Stimulated activated CD4-positive, alpha-beta T cell treated with anti-CD3 and anti-CD28 coated beads, Interleukin-4, amount 100 ng/mL, for 48 hours (primary cell): Measurements from ENCODE around the gene KRT71.
"Not testable (repeated sequence)": the region's sequence is repeated elsewhere in the genome, so short reads cannot be mapped to it uniquely, and the experiment has no call there.

Experiments
- DNase-seq, 2 donors: peaks; one replicate each; pipeline ENCODE4 v3.0.0-alpha.2; 2020; ENCODE audit warnings: low read depth in 2 of 2

Gene KRT71

DNA sequence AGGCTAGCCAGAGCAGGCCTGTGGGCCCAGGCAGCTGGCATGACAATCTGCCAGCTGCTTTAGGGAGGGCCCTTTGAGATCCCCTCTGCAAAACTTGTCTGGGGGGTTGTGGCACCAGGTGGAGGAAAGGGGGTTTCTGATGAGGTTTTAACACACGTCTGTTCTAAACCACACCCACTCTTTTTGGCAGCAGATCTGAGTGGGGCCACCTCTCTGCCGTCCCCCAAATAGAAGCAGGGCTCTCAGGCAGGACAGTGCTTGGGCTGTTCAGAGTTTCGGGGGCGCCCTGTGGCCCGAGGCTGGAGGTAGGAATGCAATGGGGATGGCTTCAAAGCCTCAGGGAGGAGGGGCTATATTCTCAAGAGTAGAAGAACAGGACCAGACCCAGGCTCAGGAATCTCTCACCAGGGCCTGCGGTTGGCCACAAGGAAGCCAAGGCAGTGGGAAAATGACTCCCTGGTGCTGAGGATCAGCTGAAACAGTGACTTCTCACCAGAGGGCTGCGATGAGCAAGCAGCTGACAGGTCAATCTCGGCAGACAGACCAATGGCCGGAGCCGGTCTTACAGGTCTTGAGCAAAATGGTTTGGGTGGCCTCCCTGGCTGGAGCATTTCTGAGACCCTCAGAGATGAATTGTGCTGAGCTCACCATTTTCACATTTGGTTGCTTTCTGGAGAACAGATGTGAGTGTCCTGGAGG, 31.2 kb downstream of the KRT71 start:
- DNase-seq = no peak

DNA sequence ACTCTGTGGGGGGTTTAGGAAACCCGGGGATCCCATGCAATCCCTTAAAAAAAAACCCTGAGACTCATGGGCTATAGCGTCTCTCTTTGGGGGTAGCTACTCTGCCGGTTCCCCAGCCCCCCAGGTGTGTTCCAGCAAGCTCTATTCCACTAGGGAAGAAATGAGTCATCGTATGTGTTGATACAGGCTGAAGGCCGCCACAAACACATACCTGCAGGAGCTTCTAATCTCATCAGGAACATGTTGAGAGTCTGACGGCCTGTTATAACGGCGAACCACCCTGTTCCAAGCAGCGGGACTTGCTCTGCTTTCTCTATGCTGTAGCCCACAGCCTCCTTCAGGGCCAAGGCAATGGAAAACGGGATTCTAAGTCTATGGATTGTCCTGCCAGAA, 31.8 kb downstream of the KRT71 start:
- DNase-seq = no peak

DNA sequence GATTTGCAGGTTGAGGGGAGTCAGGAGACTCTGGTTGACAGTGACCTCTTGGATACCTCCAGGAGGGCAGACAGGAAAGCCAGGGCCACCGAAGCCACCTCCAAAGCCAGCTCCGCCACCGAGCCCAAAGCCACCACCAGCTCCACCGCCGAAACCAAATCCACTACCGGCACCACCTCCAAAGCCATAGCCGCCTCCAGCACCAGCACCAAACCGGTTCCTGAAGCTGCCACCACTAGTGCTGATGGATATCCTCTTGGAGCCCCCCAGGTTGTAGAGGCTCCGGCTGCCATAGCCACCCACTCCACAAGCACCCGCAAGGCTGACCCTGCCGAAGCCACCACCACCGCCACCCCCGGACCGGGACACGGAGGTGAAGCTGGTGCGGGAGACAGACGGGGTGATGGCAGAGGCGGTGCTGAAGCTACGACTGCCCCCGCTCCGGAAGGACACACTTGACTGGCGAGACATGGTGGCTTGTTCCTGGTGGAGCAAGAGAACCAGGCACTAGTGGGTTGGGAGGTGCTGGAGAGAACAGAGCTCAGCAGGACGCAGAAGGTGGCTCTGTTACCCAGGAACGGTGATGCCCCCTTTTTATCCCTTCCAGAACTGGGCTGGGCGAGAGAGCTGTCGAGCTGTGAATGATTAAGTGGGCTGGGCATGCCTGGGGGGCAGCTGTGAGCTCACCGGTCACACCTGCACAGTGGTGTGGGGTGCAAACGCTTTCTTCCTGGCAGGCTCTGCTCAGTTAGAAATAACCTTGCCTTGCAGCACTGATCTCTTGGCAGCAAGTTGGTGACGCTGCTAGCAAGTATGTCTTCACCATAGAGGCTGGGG, 32.9 kb downstream of the KRT71 start, which contains the start of gene KRT5:
KRT5 (minus strand) TSS at position 569 of the 837 bp plus-strand sequence; CDS start at position 471, 98 bp downstream.
- no peak for DNase-seq

DNA sequence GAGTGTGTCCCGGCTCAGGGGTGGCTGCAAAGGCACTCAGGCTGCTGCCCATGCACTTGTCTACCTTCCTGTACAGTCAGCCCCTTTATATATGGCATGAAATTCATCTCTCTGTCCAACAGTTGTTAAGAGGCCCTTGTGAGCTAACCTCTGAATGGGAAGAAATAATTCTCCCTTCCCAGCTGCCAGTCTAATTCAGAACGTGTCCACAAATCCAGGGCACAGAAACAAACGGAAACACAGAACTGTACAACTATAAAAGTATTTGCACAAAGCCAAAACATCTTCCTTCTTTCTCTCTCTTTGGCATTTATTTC, 33.6 kb downstream of the KRT71 start:
- DNase-seq = no peak

DNA sequence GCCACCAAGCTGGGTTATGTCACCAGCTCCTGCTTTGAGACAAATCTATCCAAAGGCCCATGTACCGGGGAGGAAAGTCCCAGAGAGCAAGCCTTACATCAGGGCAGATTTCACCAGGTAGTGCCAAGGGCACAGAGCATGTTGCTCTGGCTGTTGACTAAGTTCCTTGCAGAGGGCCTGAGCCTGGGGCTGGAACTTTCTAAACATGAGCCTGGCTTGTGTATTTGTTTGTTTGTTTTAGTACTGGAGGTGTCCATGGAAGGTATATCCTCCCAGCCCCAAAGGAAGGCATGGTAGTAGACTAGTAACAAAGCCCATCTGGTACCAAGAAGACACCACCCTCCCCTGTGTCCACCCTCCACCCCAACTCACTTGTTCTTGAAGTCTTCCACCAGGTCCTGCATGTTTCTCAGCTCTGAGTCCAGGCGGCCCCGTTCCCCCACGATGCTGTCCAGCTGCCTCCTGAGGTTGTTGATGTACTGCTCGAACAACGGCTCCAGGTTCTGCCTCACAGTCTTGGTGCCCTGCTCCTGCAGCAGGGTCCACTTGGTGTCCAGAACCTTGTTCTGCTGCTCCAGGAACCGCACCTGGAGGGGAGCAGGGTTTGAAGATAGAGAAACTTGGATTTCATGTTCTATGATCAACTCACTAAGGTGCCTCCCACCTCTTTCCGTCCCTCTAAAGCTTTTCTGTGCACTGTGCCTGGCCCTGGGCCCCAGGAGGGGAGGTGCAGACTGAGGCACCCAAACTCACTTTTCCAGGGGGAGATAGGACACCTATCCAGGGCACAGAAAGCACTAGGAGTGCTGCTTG, 34.2 kb downstream of the KRT71 start:
- no peak for DNase-seq

- no peak for DNase-seq
Observed at GRCh38 chr12:52517888-52518287, 35.1 kb downstream of the KRT71 start.

GRCh38 chr12:52517005-52517835, 35.7 kb downstream of the KRT71 start:
- DNase-seq = no peak

DNA sequence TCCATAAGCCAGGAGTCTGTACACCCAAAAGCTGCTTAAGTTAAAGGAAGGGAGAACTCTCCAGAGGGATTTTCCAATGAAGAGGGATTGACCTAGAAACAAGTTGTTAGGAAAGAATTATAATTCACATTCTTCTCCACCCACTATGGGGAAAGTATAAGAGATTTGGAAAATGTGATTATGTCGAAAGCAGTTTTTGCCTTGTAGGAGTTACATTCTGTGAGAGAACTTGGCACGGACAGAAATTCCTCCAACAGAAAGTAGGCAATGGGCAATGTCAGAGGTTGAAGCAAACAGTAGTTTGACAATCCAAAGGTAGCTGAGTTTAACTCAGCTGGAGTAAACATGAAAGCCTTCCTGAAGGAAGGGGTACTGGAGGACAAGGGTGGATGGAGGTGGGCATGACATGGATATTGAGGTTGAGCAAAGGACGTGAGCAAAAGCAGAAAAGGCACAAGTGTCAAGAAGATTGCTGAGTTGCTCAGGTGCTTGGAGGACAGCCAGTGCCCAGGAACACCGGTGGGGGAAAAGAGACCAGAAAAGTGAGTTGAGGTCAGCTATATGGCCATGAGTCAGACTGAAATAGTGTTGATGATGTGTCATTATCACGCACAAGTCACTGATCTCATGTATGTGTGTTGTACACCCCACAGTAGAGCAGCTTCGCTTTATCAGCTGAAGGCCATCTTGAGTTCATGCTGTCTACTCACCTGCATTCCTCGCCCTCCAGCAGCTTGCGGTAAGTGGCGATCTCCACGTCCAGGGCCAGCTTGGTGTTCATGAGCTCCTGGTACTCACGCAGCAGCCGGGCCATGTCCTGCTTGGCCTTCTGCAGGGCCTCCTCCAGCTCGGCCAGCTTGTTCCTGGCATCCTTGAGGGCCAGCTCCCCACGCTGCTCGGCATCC, 36.8 kb downstream of the KRT71 start:
- DNase-seq = no peak

DNA sequence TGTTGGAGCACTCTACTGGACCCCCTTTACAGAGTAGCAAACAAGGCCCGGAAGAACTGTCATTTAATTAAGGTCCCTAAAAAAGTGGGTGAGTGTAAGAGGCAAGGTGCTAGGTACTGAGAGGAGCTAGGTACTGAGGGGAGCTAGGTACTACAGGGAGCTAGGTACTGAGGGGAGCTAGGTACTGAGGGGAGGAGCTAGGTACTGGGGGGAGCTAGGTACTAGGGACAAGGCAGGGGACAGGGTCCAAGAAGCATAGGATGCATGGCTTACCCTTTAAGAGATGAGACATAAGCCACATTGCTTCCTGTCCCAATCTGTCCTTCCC, 37.7 kb downstream of the KRT71 start:
- DNase-seq = no peak

DNA sequence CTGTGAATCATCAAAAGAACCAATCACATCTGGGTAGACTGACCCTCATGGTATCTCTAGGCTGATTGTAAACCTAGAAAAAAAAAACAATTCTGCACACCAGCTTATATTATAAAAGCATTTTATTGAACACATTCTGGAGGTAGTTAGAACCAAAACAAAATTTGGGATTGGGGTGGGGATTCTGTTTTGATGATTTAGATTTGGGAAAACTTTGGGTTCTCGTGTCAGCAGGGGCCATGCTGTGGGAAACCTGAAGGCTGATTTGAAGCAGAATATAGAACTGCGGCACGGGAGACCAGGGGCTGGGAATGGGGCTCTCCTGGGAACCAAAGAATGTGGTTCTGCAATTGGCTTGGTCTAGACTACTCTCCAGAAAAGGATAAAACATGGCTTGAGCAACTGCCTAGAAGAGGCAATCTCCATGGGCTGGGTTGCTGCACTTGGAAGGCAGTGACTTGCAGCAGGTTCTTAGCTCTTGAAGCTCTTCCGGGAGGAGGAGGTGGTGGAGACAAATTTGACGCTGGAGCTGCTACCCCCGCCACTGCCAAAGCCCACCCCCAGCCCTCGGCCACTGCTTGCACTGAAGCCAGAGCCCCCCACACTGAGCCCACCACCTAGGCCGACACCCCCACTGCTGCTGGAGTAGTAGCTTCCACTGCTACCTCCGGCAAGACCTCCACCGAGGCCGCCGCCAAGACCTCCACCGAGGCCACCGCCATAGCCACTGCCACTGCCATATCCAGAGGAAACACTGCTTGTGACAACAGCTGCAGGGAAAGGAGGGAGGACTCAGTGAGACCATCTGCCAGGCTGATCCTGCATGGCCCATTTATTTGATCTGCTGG, 38.2 kb downstream of the KRT71 start:
- DNase-seq = no peak

DNA sequence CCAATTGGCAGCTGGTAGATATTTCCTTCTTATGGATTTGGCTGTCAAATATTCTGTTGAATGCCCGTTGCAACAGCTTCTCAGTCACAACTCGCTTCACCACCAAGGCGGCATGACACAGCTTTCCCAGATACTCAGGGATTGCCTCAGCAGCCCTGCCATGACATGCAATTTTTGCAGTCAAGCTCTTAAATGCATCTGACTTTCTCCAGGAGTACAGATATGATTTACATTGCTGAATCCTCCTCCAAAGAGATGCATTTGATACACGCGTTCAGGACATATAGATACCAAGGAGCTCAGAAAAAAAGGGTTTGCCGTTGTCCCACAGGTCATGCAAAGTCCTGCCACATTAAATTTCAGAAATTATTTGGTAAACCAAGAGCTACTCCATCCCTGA, 39.2 kb downstream of the KRT71 start:
- DNase-seq = no peak

GRCh38 chr12:52508211-52508610, 44.7 kb downstream of the KRT71 start:
- no peak for DNase-seq

GRCh38 chr12:52506858-52507715, 45.9 kb downstream of the KRT71 start:
- DNase-seq = no peak

DNA sequence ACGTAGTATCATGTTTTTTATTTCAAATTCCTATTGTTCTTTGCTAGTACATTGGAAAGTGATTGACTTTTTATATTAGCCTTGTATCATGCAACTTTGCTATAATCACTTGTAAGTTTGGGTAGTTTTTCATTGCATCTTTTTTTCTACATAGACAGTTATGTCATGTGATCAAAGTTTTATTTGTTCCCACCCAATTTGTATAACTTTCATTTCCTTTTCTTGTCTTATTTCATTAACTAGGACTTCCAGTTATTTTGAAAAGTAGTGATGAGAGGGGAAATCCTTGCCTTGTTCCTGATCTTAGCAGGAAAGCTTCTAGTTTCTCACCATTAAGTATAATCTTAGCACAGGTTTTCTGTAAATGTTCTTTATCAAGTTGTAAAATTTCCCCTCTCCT, 50.1 kb downstream of the KRT71 start:
- DNase-seq = no peak

DNA sequence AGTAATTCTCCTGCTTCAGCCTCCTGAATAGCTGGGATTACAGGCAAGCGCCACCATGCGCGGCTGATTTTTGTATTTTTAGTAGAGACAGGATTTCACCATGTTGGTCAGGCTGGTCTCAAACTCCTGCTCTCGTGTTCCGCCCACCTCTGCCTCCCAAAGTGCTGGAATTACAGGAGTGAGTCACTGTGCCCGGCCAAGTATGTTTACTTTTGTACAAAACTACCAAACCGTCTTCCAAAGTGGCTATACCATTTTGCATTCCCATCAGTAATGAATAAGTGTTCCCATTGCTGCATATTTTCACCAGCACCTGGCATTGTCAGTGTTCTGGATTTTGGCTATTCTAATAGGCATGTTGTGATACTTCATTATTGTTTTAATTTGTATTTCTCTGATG, 51.5 kb downstream of the KRT71 start:
- no peak for DNase-seq

DNA sequence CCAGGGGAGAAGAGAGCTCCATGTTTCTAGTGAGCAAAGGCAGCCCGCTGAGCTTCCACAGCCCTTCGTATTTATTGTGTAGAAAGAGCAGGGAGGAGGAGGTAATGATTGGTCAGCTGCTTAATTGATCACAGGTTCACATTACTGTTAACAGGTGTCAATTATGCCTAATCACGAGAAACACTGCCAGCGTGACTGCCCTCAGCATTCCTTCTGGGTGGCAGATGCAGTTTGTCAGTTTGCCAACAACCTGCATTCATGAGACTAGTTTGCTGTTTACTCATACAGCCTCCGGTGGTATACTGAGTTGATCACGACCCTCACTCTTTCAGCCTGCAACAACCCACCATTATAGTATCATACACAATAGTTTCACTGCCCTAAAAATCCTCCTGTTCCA, 52.4 kb downstream of the KRT71 start:
- not testable (repeated sequence) for DNase-seq

DNA sequence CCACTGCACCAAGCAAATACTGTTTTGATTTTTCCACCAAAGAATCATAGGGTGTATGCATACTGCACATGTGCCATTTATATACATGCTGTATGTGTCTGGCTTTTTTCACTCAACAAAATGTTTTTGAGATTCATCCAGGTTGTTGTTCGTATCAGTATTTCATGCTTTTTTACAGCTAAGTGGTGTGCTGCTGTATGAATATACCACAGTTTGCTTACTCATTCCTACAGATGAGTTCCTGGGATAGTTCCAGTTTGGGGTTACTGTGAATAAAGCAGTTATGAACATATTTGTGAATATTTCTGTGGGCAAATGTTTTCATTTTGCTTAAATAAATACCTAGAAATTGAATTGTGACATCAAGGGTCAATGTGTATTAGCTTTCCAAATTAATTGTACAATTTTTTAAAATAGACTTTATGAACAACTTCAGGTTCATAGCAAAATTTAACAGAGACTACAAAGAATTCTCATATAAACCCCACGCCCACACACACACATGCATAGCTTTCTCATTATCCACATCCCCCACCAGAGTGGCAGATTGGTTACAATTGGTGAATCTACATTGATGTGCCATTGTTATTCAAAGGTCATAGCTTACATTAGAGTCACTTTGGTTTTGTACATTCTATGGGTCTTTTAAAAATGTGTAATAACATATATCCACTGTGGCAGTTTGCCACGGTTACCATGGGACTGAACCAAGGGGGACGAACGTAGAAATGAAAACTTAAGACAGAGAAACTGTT, 53.0 kb downstream of the KRT71 start:
- no peak for DNase-seq

DNA sequence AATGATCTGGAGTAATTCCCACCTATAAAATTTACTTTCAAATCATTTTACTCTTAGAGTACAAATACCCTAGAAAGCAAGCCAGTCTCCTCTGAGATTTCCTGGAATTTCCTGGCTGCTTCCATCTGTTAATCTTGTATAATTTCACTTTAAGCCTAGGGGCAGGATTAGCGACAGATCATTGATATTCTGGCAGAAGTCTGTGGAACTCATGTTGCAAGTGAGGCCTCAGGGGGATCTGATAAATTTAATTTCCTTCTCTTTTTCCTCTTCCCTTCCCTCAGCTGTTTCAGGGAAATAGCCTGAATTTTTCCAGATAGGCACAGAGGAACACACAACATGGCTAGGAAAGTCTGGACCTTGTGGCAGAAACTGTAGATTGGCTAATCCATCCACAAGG, 54.0 kb downstream of the KRT71 start:
- DNase-seq = no peak
